ENCODE data around the gene ATXN1L. TPM values are rescaled to one million over a fixed set of nuclear protein-coding genes. Genes with fewer than 3 reads are reported as not detected.
"Not testable (repeated sequence)": the region's sequence is repeated elsewhere in the genome, so short reads cannot be mapped to it uniquely, and the experiment has no call there.

The ATXN1L gene, protein sequence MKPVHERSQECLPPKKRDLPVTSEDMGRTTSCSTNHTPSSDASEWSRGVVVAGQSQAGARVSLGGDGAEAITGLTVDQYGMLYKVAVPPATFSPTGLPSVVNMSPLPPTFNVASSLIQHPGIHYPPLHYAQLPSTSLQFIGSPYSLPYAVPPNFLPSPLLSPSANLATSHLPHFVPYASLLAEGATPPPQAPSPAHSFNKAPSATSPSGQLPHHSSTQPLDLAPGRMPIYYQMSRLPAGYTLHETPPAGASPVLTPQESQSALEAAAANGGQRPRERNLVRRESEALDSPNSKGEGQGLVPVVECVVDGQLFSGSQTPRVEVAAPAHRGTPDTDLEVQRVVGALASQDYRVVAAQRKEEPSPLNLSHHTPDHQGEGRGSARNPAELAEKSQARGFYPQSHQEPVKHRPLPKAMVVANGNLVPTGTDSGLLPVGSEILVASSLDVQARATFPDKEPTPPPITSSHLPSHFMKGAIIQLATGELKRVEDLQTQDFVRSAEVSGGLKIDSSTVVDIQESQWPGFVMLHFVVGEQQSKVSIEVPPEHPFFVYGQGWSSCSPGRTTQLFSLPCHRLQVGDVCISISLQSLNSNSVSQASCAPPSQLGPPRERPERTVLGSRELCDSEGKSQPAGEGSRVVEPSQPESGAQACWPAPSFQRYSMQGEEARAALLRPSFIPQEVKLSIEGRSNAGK
- total RNA-seq = 44.4 TPM
- long read RNA-seq, partial matches to known transcripts = 0 of 1 reads
- long read RNA-seq, other reads (novel, unspliced or antisense) = 1 of 1 reads

GRCh38 chr16:71845639-71846430, at the start of gene ATXN1L:
ATXN1L (plus strand) TSS chr16:71845976; CDS start chr16:71849741, 3,765 bp downstream.
- peak; percentile 98 for DNase-seq (ENCODE audit: low spot score)

- DNase-seq (ENCODE audit: low spot score) = no peak
Observed at GRCh38 chr16:71796501-71797097, 49.2 kb upstream of the ATXN1L start.

- DNase-seq (ENCODE audit: low spot score) = no peak
Observed at GRCh38 chr16:71803305-71803690, 42.5 kb upstream of the ATXN1L start.

DNA sequence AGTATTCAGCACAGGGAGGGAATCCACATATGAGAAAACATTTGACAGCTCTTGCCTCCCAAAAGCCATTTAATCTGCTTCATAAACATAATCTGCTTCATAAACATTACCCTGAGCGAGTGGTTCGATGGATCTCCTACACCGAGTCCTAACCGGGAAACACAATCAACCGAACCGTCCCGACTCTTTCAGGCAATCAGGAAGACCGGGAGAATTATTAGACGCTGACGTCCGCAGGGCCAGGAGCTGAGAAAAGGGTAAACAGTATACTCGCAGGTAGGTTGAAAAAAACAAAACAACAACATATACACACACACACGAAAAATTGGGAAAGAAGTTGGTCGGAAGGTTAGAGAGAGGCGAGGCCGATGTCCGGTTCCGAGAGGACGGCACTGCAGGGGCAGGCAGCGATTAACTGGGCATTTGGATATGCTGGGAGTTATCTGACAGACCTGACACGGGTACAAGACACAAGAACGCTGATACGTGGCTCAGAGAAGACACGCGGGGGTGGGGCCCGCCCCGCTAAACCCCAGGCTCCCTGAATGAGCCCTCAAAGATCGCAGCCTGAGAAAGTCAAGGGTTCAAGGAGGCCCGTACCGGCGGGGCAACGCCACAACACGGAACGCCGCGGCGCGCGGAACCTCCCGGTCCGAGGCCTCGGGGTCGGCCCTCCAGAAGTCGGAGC, 37.7 kb upstream of the ATXN1L start:
- peak; percentile 84 for DNase-seq (ENCODE audit: low spot score)

GRCh38 chr16:71808593-71809459, 37.0 kb upstream of the ATXN1L start, which contains the start of gene AP1G1:
AP1G1 (minus strand) TSS chr16:71808834; CDS start chr16:71789479, 19,355 bp downstream.
- peak; percentile 96 for DNase-seq (ENCODE audit: low spot score)

DNA sequence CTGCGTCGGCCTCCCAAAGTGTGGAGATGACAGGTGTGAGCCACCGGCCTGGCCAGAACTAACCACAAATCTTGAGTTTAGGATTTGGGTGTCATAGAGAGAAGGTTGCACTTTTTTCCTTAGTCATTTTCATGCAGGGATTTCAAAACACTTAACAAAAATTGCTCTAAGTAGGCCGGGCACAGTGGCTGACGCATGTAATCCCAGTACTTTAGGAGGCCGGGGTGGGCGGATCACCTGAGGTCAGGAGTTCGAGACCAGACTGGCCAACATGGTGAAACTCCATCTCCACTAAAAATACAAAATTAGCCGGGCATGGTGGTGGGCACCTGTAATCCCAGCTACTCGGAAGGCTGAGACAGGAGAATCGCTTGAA, 35.6 kb upstream of the ATXN1L start:
- DNase-seq (ENCODE audit: low spot score) = not testable (repeated sequence)

GRCh38 chr16:71811261-71811803, 34.4 kb upstream of the ATXN1L start:
- no peak for DNase-seq (ENCODE audit: low spot score)

DNA sequence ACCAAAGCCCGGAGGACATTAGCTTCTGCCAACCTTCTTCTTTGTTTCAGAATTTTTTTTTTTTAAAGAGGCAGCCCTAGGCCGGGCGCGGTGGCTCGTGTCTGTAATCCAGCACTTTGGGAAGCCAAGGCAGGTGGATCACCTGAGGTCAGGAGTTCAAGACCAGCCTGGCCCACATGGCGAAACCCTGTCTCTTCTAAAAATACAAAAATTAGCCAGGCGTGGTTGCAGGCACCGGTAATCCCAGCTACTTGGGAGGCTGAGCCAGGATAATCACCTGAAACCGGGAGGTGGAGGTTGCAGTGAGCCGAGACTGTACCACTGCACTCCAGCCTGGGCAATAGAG, 28.6 kb upstream of the ATXN1L start:
- not testable (repeated sequence) for DNase-seq (ENCODE audit: low spot score)

- no peak for DNase-seq (ENCODE audit: low spot score)
Observed at GRCh38 chr16:71826533-71827017, 19.2 kb upstream of the ATXN1L start.

GRCh38 chr16:71830359-71830758, 15.4 kb upstream of the ATXN1L start:
- no peak for DNase-seq (ENCODE audit: low spot score)

GRCh38 chr16:71831698-71832097, 14.1 kb upstream of the ATXN1L start:
- DNase-seq (ENCODE audit: low spot score) = peak; percentile 8

- DNase-seq (ENCODE audit: low spot score) = not testable (repeated sequence)
Observed at GRCh38 chr16:71832112-71832511, 13.7 kb upstream of the ATXN1L start.

DNA sequence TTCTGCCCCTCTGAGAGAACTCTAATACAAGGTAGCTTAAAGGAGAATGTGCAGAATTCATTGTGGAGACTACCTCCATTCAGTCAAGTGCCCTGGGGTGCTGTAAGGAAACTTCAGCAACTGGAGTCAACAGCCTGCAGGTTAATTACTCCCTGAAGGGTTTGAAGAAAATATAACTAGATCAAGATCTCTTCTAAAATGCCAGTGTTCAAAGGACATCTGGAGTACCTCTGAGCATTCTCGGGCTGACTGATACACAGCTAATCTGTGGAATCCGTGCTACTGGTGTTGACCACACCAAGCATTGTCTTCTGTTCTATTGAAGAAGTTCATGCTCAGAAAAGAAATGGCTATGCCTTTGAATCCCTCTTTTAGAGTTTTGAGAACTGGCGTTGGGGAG, 11.5 kb upstream of the ATXN1L start:
- DNase-seq (ENCODE audit: low spot score) = no peak

DNA sequence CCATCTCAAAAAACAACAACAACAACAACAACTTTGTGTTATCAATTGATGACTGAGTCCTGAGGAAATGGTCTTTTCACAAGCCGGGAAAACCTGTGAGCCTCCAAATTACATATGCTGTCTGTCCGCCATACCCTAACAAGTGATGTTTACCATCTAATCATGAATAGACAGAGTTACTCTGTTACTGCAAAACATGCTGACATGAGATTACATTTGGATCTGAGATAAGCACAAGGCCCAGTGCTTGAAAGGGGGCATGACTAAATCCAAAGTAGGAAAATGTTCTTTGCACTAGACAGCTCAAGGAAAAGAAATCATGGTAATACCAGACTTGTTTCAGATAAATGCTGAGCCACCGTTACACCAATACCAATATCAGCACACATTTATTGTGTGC, 8.6 kb upstream of the ATXN1L start:
- no peak for DNase-seq (ENCODE audit: low spot score)

- DNase-seq (ENCODE audit: low spot score) = no peak
Observed at GRCh38 chr16:71840052-71840451, 5.7 kb upstream of the ATXN1L start.

- no peak for DNase-seq (ENCODE audit: low spot score)
Observed at GRCh38 chr16:71843572-71843971, 2.2 kb upstream of the ATXN1L start.

GRCh38 chr16:71846431-71846830, 655 bp downstream of the ATXN1L start:
- DNase-seq (ENCODE audit: low spot score) = no peak

DNA sequence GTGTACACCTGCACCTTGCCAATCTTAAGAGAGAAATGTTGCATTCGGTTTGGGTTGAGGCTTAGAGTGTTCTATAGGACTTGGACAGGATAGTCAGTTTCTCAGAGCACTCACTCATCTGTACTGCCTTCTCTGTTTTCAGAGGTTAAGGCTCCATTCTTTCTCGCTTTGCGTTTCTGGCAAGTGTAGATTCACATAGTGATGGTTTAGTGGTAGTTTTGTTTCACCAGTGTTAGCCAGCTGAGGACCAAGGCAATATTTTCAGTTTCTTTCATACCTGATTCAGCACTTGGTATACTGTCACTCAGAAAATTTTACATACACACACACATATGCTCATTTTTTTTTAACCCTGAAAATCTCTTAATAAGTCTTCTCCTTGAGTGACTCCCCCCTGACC, 1.3 kb downstream of the ATXN1L start:
- no peak for DNase-seq (ENCODE audit: low spot score)

- DNase-seq (ENCODE audit: low spot score) = no peak
Observed at GRCh38 chr16:71848622-71849021, 2.8 kb downstream of the ATXN1L start.

All from mesenteric fat pad (tissue), 1 donor.